Suprapubic skin (tissue), 4 donors: ENCODE measurements around the gene SYT17. TPM values are rescaled to one million over a fixed set of nuclear protein-coding genes. Genes with fewer than 3 reads are reported as not detected.

Experiments used
- DNase-seq, 2 donors: peaks; one replicate each; pipeline ENCODE4 v3.0.0-alpha.2; 2019; ENCODE audit warnings: low spot score in 2 of 2
- H3K27ac ChIP-seq: fragments of 200-600 bp; sonication (generic); one replicate; pipeline ENCODE4 v1.5.1; 2019
- H3K27me3 ChIP-seq: fragments of 200-600 bp; sonication (generic); one replicate; pipeline ENCODE4 v1.5.1; 2019
- H3K36me3 ChIP-seq: fragments of 200-600 bp; sonication (generic); one replicate; pipeline ENCODE4 v1.5.1; 2019
- H3K4me1 ChIP-seq: fragments of 200-600 bp; sonication (generic); one replicate; pipeline ENCODE4 v1.5.1; 2019
- H3K4me3 ChIP-seq: fragments of 200-600 bp; sonication (generic); one replicate; pipeline ENCODE4 v1.5.1; 2019; ENCODE audit warnings: mild to moderate bottlenecking
- H3K9me3 ChIP-seq: fragments of 200-600 bp; sonication (generic); one replicate; pipeline ENCODE4 v1.5.1; 2019
- EP300 ChIP-seq: sonication (generic); formaldehyde crosslinking; IDR thresholded peaks from one replicate; pipeline ENCODE4 v1.6.1; 2017; ENCODE audit warnings: antibody characterized with exemption
- POLR2A ChIP-seq, 2 donors: fragments of 450-650 bp; IDR thresholded peaks; one replicate each; pipeline ENCODE4 v1.6.1; 2017; ENCODE audit warnings: antibody characterized with exemption in 2 of 2, mild to moderate bottlenecking in 2 of 2, moderate library complexity in 2 of 2
- POLR2AphosphoS5 ChIP-seq, 3 donors: sonication (generic); formaldehyde crosslinking; IDR thresholded peaks; one replicate each; pipeline ENCODE4 v1.6.1; 2017; ENCODE audit warnings: antibody characterized with exemption in 3 of 3
- WGBS: methylation state at CpG from one replicate; pipeline ENCODE4 v1.1.5; 2018; 5-methylcytosine and 5-hydroxymethylcytosine counted together
- total RNA-seq, 4 donors: library from RNA; depleted of rRNA; stranded (reverse); fragments of >200 nt; gene quantifications; one replicate each; pipeline ENCODE4 v1.1.0, GENCODE V29; 2016
- TF ChIP-seq, protein P1 (sequence below), 2 donors: fragments of 200-600 bp in 1 of 2; fragments of 450-650 bp in 1 of 2; sonication (generic) in 1 of 2; IDR thresholded peaks; one replicate each; pipeline ENCODE4 v1.5.1; 2016 to 2019; ENCODE audit warnings: antibody characterized with exemption in 2 of 2, mild to moderate bottlenecking in 1 of 2, moderate library complexity in 1 of 2

The SYT17 gene
- total RNA-seq, 4 donors from 2014 or later, result 2.5 to 27.6 (median 9.7) TPM

DNA sequence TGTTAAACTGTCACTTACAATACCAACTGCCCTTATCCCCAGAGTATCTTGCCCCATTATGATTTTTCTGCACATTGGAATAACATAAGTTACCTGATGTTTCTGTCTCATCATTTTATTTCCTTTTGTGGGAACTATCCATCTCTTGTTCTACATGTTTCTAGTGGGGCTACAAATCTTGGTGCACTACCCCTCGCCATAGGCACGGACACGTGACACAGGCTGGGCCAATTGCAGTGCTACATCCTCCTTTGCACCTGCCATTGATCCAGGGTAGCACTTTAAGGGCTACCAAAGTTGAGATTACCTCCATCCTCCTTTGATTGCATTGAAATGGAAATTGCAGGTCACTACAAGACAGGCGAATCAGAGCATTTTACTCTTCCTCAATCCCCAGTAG is 14.2 kb upstream of the SYT17 start:
- H3K36me3 ChIP-seq, result no peaks in the 10 kb centered on the region
- no peaks in the 10 kb centered on the region for H3K4me1 ChIP-seq
- TF ChIP-seq, protein P1, sequence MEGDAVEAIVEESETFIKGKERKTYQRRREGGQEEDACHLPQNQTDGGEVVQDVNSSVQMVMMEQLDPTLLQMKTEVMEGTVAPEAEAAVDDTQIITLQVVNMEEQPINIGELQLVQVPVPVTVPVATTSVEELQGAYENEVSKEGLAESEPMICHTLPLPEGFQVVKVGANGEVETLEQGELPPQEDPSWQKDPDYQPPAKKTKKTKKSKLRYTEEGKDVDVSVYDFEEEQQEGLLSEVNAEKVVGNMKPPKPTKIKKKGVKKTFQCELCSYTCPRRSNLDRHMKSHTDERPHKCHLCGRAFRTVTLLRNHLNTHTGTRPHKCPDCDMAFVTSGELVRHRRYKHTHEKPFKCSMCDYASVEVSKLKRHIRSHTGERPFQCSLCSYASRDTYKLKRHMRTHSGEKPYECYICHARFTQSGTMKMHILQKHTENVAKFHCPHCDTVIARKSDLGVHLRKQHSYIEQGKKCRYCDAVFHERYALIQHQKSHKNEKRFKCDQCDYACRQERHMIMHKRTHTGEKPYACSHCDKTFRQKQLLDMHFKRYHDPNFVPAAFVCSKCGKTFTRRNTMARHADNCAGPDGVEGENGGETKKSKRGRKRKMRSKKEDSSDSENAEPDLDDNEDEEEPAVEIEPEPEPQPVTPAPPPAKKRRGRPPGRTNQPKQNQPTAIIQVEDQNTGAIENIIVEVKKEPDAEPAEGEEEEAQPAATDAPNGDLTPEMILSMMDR (IDR thresholded peaks at IDR 0.05), result no peak
- TF ChIP-seq POLR2A (IDR thresholded peaks at IDR 0.05) (no peak), EP300 (no peak), POLR2AphosphoS5 (IDR thresholded peaks at IDR 0.05) (no peak)
- H3K27me3 ChIP-seq, result no peaks in the 10 kb centered on the region
- H3K27ac ChIP-seq, result no peak overlapping the region
- DNase-seq, result no peak
- H3K4me3 ChIP-seq, result no peak overlapping the region
- no peaks in the 10 kb centered on the region for H3K9me3 ChIP-seq
- WGBS, result 81% methylated on average over 4 of the region's 4 CpGs

DNA sequence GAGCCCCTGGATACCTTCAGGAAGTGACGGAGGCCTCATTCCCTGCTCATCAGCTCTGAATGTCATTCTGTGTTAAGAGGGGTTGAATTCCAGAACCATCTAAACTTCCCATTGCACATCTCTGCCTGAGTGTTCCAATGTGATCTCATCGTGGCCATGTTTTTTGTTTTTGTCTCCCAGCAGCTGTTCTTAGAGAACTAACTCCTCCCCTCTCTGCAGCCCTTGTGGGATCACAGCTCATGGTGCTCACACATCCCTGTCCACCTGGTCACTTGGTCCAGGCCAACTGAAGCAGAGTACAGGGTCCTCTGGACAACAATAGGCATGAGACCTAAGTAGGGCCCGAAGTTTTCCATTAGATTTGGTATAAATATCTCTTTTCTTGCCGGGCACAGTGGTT is 6.0 kb upstream of the SYT17 start:
- H3K27me3 ChIP-seq, result no peaks in the 10 kb centered on the region
- 78% methylated on average over 4 of the region's 4 CpGs for WGBS
- no peak for DNase-seq
- H3K27ac ChIP-seq, result no peak overlapping the region
- TF ChIP-seq, protein P1 (IDR thresholded peaks at IDR 0.05), result no peak
- TF ChIP-seq POLR2A (IDR thresholded peaks at IDR 0.05) (no peak), POLR2AphosphoS5 (IDR thresholded peaks at IDR 0.05) (no peak), EP300 (no peak)
- H3K4me3 ChIP-seq, result no peak overlapping the region
- H3K4me1 ChIP-seq, result no peaks in the 10 kb centered on the region
- H3K9me3 ChIP-seq, result no peaks in the 10 kb centered on the region
- no peaks in the 10 kb centered on the region for H3K36me3 ChIP-seq

DNA sequence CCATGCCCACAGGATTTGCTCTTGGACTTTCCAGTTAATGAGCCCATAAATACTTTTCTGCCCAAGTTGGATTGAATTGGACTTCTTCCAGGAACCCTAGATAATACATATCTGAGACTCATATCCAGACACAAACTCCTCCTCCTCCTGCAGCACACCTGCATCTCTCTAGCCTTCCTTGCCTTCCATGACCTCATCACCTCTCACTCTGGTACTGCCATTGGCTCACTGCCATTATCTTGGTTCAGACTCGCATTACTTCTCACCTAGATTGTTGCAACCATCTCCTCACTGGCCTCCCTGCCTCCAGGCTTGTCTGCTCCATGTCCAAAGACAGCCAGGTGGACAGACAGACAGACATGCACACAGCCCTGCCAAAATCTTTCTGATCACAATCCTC is 4.8 kb upstream of the SYT17 start:
- H3K4me3 ChIP-seq, result no peak overlapping the region
- no peak for DNase-seq
- H3K4me1 ChIP-seq, result peaks cover 9% of the 10 kb centered on the region
- H3K27ac ChIP-seq, result no peak overlapping the region
- H3K36me3 ChIP-seq, result no peaks in the 10 kb centered on the region
- H3K27me3 ChIP-seq, result peaks cover 8% of the 10 kb centered on the region
- no peaks in the 10 kb centered on the region for H3K9me3 ChIP-seq
- TF ChIP-seq POLR2AphosphoS5 (IDR thresholded peaks at IDR 0.05), result no peak
- no peak for TF ChIP-seq POLR2A (IDR thresholded peaks at IDR 0.05)
- no peak for TF ChIP-seq EP300
- TF ChIP-seq, protein P1 (IDR thresholded peaks at IDR 0.05), result no peak
- 89% methylated on average over 1 of the region's 1 CpG for WGBS

DNA sequence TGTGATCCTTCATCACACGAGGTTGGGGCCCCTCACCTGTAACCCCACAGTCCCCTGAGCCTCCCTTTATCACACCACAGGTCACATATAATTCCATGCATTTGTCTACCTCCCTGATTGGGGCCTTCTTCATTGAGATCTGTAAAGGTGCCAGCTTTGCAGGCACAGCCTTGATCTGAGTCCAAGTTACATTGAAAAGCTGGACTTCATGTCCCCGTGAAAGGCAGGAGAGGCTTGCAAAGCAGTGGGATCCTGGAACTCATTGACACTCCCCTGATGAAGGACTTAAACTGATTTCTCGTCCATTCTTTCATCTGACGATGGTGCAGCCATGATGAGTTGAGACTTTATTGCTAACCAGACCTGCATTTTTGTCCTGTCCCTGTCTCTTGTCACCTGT is 3.8 kb upstream of the SYT17 start:
- DNase-seq, result no peak
- Histone ChIP-seq H3K4me1 (peaks cover 19% of the 10 kb centered on the region), H3K4me3 (no peak overlapping the region), H3K27ac (no peak overlapping the region), H3K36me3 (no peaks in the 10 kb centered on the region), H3K27me3 (peaks cover 19% of the 10 kb centered on the region), H3K9me3 (no peaks in the 10 kb centered on the region)
- no peak for TF ChIP-seq POLR2A (IDR thresholded peaks at IDR 0.05)
- 87% methylated on average over 4 of the region's 4 CpGs for WGBS

DNA sequence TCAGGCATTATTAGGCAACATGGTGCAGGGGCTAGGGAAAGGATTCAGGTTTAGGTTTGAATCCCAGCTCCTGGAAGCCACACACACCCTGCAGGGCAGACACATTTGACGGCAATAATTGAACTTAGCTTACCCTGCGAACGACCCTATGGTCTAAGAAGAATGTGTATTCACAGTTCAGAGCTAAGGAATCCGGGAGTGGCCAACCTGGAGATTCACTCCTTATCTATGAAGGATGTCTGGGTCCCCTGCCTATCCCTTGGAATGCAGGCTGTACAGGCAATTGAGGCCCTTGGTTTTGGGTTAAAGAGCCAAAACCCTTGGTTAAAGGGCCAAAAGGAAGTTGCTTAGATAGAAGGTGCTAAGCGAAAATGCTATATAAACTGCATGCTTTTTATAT is 2.9 kb upstream of the SYT17 start:
- DNase-seq, result no peak
- WGBS, result 88% methylated on average over 5 of the region's 5 CpGs
- Histone ChIP-seq H3K4me3 (no peak overlapping the region), H3K9me3 (no peaks in the 10 kb centered on the region), H3K36me3 (no peaks in the 10 kb centered on the region), H3K4me1 (peaks cover 20% of the 10 kb centered on the region), H3K27me3 (peaks cover 20% of the 10 kb centered on the region), H3K27ac (no peak overlapping the region)
- TF ChIP-seq POLR2A (IDR thresholded peaks at IDR 0.05) (no peak), POLR2AphosphoS5 (IDR thresholded peaks at IDR 0.05) (no peak), EP300 (no peak)
- TF ChIP-seq, protein P1 (IDR thresholded peaks at IDR 0.05), result no peak

DNA sequence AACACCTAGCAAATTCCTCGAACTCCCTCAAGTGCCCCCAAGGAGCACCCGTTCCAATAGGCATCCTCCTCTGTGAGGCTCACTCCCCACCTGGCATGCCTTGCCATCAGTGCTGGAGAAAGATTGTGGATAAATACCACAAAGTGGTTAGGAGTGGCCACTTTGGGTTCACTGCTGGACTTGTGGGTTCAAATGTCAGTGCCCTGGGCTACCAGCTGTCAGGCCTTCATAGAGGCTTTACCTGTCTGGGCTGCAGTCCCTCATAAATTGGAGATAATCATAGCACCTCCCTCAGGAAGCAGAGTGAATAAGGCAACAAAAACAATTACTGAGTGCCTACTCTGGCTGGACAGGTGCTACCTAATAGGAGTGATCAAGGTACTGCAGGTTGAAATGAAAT is 1.5 kb upstream of the SYT17 start:
- 58% methylated on average over 2 of the region's 2 CpGs for WGBS
- H3K36me3 ChIP-seq, result no peaks in the 10 kb centered on the region
- no peak for DNase-seq
- H3K27me3 ChIP-seq, result peaks cover 20% of the 10 kb centered on the region
- H3K4me3 ChIP-seq, result no peak overlapping the region
- TF ChIP-seq POLR2AphosphoS5 (IDR thresholded peaks at IDR 0.05), result no peak
- TF ChIP-seq POLR2A (IDR thresholded peaks at IDR 0.05), result no peak
- no peak for TF ChIP-seq EP300
- TF ChIP-seq, protein P1 (IDR thresholded peaks at IDR 0.05), result no peak
- H3K4me1 ChIP-seq, result peaks cover 20% of the 10 kb centered on the region
- no peak overlapping the region for H3K27ac ChIP-seq
- no peaks in the 10 kb centered on the region for H3K9me3 ChIP-seq
